OCI-LY7 (cell line): Measurements from ENCODE around the gene KLHDC10. TPM values are rescaled to one million over a fixed set of nuclear protein-coding genes. Genes with fewer than 3 reads are reported as not detected.

Source experiments
- BruUV-seq: library from RNA; stranded (reverse); fragments of 400-500 nt; replicated peaks from 2 replicates; lab custom pipeline; 2021; lab: Mats Ljungman, UMichigan
- CTCF ChIA-PET: fragments of 300-600 bp; sonication (Branson Sonifier 250); formaldehyde crosslinking; loops from one replicate; lab custom pipeline; 2022; ENCODE audit warnings: antibody characterized with exemption; ENCODE audit not compliant: unreplicated experiment; lab: Charles Lee
- POLR2A ChIA-PET: fragments of 300-600 bp; sonication (Branson Sonifier 250); formaldehyde crosslinking; loops from one replicate; lab custom pipeline; 2022; ENCODE audit warnings: antibody characterized with exemption; lab: Charles Lee
- DNase-seq: peaks from one replicate; pipeline ENCODE4 v3.0.0-alpha.2; 2015; ENCODE audit warnings: low spot score
- H2AFZ ChIP-seq: fragments of 200-600 bp; sonication (generic), shearing (Covaris generic); 2 replicates; pipeline ENCODE4 v1.6.1; 2014; ENCODE audit warnings: mild to moderate bottlenecking, antibody characterized with exemption, low read length, moderate library complexity
- H3K27ac ChIP-seq: fragments of 200-600 bp; sonication (generic); 2 replicates; pipeline ENCODE4 v1.5.1; 2014; ENCODE audit warnings: mixed run types, low read depth, mild to moderate bottlenecking, moderate library complexity, low read length, inconsistent platforms; ENCODE audit not compliant: poor library complexity, severe bottlenecking
- H3K36me3 ChIP-seq: fragments of 200-600 bp; sonication (generic); 2 replicates; pipeline ENCODE4 v1.6.1; 2014; ENCODE audit warnings: mild to moderate bottlenecking, antibody characterized with exemption, low read length, moderate library complexity, mixed read lengths; ENCODE audit not compliant: insufficient read depth
- H3K4me1 ChIP-seq: fragments of 200-600 bp; sonication (generic); 2 replicates; pipeline ENCODE4 v1.5.1; 2014; ENCODE audit warnings: mild to moderate bottlenecking, low read length; ENCODE audit not compliant: insufficient read depth, poor library complexity, severe bottlenecking
- H3K4me2 ChIP-seq: fragments of 200-600 bp; sonication (generic); 2 replicates; pipeline ENCODE4 v1.6.1; 2014; ENCODE audit warnings: mild to moderate bottlenecking, low read length
- H3K4me3 ChIP-seq: fragments of 200-600 bp; sonication (generic); 2 replicates; pipeline ENCODE4 v1.5.1; 2014; ENCODE audit warnings: mild to moderate bottlenecking, low read depth, low read length; ENCODE audit not compliant: poor library complexity, severe bottlenecking
- H3K79me2 ChIP-seq: fragments of 200-600 bp; sonication (generic); 2 replicates; pipeline ENCODE4 v1.6.1; 2016; ENCODE audit warnings: low read depth, mild to moderate bottlenecking, low read length, moderate library complexity, mixed read lengths; ENCODE audit not compliant: insufficient read depth
- H3K9me2 ChIP-seq: fragments of 200-600 bp; sonication (generic); 2 replicates; pipeline ENCODE4 v1.6.1; 2016; ENCODE audit warnings: mild to moderate bottlenecking, low read length, mixed read lengths; ENCODE audit not compliant: insufficient read depth
- H3K9me3 ChIP-seq: fragments of 200-600 bp; sonication (generic); 2 replicates; pipeline ENCODE4 v1.6.1; 2014; ENCODE audit warnings: mild to moderate bottlenecking, mixed run types, low read length, mixed read lengths
- H4K20me1 ChIP-seq: fragments of 200-600 bp; sonication (generic); 2 replicates; pipeline ENCODE4 v1.6.1; 2014; ENCODE audit warnings: mild to moderate bottlenecking, antibody characterized with exemption, low read length, moderate library complexity, mixed read lengths; ENCODE audit not compliant: insufficient read depth
- CTCF ChIP-seq: fragments of 200-600 bp; sonication (generic); conservative IDR thresholded peaks from 2 replicates; pipeline ENCODE4 v1.5.1; 2014; ENCODE audit warnings: mild to moderate bottlenecking, antibody characterized with exemption, low read length, moderate library complexity, mixed read lengths
- EZH2phosphoT487 ChIP-seq: fragments of 200-600 bp; sonication (generic); IDR thresholded peaks from 2 replicates; pipeline ENCODE4 v1.6.1; 2018; ENCODE audit warnings: low read depth, borderline replicate concordance, mild to moderate bottlenecking, mixed run types, antibody characterized with exemption, low read length, moderate library complexity, mixed read lengths
- intact Hi-C: fragments of 100-400 bp; cut with micrococcal nuclease; formaldehyde crosslinking; loops from one replicate; pipeline ENCODE4 v1.10.0; 2022; ENCODE audit not compliant: unreplicated experiment
- total RNA-seq, 2 experiments: library from RNA; depleted of rRNA in 1 of 2; stranded (reverse); fragments of >200 nt in 1 of 2; shearing (Covaris generic) in 1 of 2; gene quantifications; 2 replicates each; pipeline ENCODE4 v1.2.3, GENCODE V29; 2014 to 2022

Gene KLHDC10
- total RNA-seq, 2 experiments from 2014 or later: 15.9 to 21.2 TPM

- POLR2A ChIA-PET: interaction anchor here (1.2 kb wide), 1 partner anchor 13 kb away, joined by 6 read pairs; no protein-coding TSS in a partner anchor
- TF ChIP-seq EZH2phosphoT487 (no peak), CTCF (no peak)
- CTCF ChIA-PET: no interaction called here
- Histone ChIP-seq H2AFZ (no peak overlapping the region), H3K4me3 (no peak overlapping the region), H3K4me1 (no peaks in the 10 kb centered on the region), H3K79me2 (no peaks in the 10 kb centered on the region), H3K4me2 (no peak overlapping the region), H3K9me3 (no peaks in the 10 kb centered on the region), H3K9me2 (no peaks in the 10 kb centered on the region), H3K36me3 (peaks cover 80% of the 10 kb centered on the region), H3K27ac (no peak overlapping the region), H4K20me1 (no peaks in the 10 kb centered on the region)
- DNase-seq: no peak
- intact Hi-C loops: no loop called here
- no TSS peak for BruUV-seq
Measured at GRCh38 chr7:130174237-130174959, 104.1 kb downstream of the KLHDC10 start.

- TF ChIP-seq CTCF (no peak), EZH2phosphoT487 (no peak)
- BruUV-seq: no TSS peak
- no peak for DNase-seq
- intact Hi-C loops: no loop called here
- Histone ChIP-seq H3K4me1 (no peaks in the 10 kb centered on the region), H3K36me3 (peaks cover 84% of the 10 kb centered on the region), H3K4me3 (no peak overlapping the region), H3K4me2 (no peak overlapping the region), H3K9me3 (no peaks in the 10 kb centered on the region), H3K27ac (no peak overlapping the region), H3K9me2 (no peaks in the 10 kb centered on the region), H3K79me2 (no peaks in the 10 kb centered on the region), H2AFZ (no peak overlapping the region), H4K20me1 (no peaks in the 10 kb centered on the region)
- ChIA-PET CTCF (interaction anchor here (0.9 kb wide), 1 partner anchor 18 kb away, joined by 3 read pairs; no protein-coding TSS in a partner anchor), POLR2A (interaction anchor here (0.7 to 1.2 kb wide), 3 partner anchors 10 to 27 kb away, joined by 3 read pairs; partner anchors contain the start of gene TMEM209)
Measured at GRCh38 chr7:130178251-130178650, 107.9 kb downstream of the KLHDC10 start.

- no peak overlapping the region for H3K27ac ChIP-seq
- H2AFZ ChIP-seq: no peak overlapping the region
- no TSS peak for BruUV-seq
- H4K20me1 ChIP-seq: no peaks in the 10 kb centered on the region
- ChIA-PET CTCF (no interaction called here), POLR2A (interaction anchor here (1.3 kb wide), 1 partner anchor 15 kb away, joined by 4 read pairs; no protein-coding TSS in a partner anchor)
- H3K4me1 ChIP-seq: no peaks in the 10 kb centered on the region
- no peak overlapping the region for H3K4me2 ChIP-seq
- intact Hi-C loops: loop anchor here (5.0 kb wide), 1 partner anchor 57 kb away; no protein-coding TSS in a partner anchor
- no peaks in the 10 kb centered on the region for H3K79me2 ChIP-seq
- no peak overlapping the region for H3K4me3 ChIP-seq
- no peaks in the 10 kb centered on the region for H3K9me3 ChIP-seq
- no peaks in the 10 kb centered on the region for H3K9me2 ChIP-seq
- H3K36me3 ChIP-seq: peaks cover 84% of the 10 kb centered on the region
- no peak for TF ChIP-seq CTCF
- TF ChIP-seq EZH2phosphoT487: no peak
- no peak for DNase-seq
Measured at GRCh38 chr7:130179631-130180030, 109.3 kb downstream of the KLHDC10 start.
